ENCODE results near the gene JARID2. TPM values are rescaled to one million over a fixed set of nuclear protein-coding genes. Genes with fewer than 3 reads are reported as not detected.
A peak's percentile ranks its signal among the peaks of the same experiment; 100 is the strongest.

JARID2 gene
- total and polyA plus RNA-seq, 8 donors: 2.4 to 6.7 (median 3.7) TPM

DNA sequence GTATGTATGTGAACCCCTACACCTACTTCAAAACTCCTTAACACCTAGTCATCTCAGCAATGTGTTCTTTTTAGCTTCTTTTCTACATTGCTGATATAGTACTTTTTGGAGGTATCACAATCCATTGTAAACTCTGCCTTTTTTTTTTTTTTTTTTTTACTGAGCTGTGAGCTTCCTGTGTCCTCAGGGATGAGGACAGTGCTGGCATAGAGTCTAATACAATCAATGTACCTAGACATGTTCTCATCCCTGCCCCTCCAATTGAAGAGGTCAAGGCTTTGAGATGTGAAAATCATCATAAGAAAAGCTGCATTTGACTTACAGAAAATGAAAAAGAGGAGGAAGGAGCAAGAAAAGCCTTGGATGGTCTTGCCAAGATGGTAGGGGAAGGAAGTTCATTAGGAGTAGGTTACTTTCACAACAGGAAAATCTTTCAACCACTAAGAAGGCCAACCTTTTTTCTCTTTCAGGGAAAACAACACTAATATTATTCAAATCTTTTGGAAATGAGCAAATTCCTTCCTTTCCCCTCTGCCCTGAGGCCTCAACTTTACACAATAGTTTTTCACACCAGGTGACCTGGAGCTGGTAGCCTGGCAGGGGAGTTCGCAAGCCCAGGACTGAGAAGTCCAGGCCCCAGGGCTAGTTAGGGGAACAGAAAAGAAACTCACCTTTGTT lies 2.8 kb upstream of the JARID2 start:
- no peak for DNase-seq
- Histone ChIP-seq H3K9me3 (no peaks in the 10 kb centered on the region), H3K4me1 (no peaks in the 10 kb centered on the region), H3K27me3 (no peaks in the 10 kb centered on the region), H3K36me3 (no peaks in the 10 kb centered on the region), H3K4me3 (no peak overlapping the region), H3K27ac (no peak overlapping the region)
- WGBS, 2 donors: 90 to 95% methylated on average over 1 of the region's 1 CpG
- FAIRE-seq: no peak
- intact Hi-C loops (cut with DNase I): no loop called here
- TF ChIP-seq, protein P1, sequence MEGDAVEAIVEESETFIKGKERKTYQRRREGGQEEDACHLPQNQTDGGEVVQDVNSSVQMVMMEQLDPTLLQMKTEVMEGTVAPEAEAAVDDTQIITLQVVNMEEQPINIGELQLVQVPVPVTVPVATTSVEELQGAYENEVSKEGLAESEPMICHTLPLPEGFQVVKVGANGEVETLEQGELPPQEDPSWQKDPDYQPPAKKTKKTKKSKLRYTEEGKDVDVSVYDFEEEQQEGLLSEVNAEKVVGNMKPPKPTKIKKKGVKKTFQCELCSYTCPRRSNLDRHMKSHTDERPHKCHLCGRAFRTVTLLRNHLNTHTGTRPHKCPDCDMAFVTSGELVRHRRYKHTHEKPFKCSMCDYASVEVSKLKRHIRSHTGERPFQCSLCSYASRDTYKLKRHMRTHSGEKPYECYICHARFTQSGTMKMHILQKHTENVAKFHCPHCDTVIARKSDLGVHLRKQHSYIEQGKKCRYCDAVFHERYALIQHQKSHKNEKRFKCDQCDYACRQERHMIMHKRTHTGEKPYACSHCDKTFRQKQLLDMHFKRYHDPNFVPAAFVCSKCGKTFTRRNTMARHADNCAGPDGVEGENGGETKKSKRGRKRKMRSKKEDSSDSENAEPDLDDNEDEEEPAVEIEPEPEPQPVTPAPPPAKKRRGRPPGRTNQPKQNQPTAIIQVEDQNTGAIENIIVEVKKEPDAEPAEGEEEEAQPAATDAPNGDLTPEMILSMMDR (IDR thresholded peaks at IDR 0.05): no peak
- no peak for ATAC-seq

GRCh38 chr6:15243910-15244619 lies 1.8 kb upstream of the JARID2 start:
- FAIRE-seq (no peak), DNase-seq (peak in 1 of 6 donors; percentile 18), ATAC-seq (no peak)
- TF ChIP-seq, protein P1 (IDR thresholded peaks at IDR 0.05): no peak
- Histone ChIP-seq H3K9me3 (no peaks in the 10 kb centered on the region), H3K27ac (peak overlapping the region in 1 of 4 donors; percentile 95), H3K27me3 (no peaks in the 10 kb centered on the region), H3K4me1 (no peaks in the 10 kb centered on the region), H3K4me3 (peak overlapping the region in 2 of 4 donors; percentile 76 to 88), H3K36me3 (no peaks in the 10 kb centered on the region)
- intact Hi-C loops (cut with DNase I): no loop called here
- 79 to 82% methylated on average over 27 of the region's 27 CpGs for WGBS, 2 donors

- Histone ChIP-seq H3K4me1 (no peaks in the 10 kb centered on the region), H3K27ac (peak overlapping the region; percentile 80 to 97 (median 92)), H3K9me3 (no peaks in the 10 kb centered on the region), H3K4me3 (peak overlapping the region; percentile 71 to 88 (median 78)), H3K27me3 (no peaks in the 10 kb centered on the region), H3K36me3 (no peaks in the 10 kb centered on the region)
- DNase-seq (peak; percentile 75 to 91 (median 82)), ATAC-seq (peak; percentile 10 to 45 (median 18)), FAIRE-seq (no peak)
- TF ChIP-seq, protein P1 (IDR thresholded peaks at IDR 0.05): no peak
- 1% methylated on average over 73 to 92 of the region's 92 CpGs for WGBS, 2 donors
- intact Hi-C loops (cut with DNase I): no loop called here
Measured at GRCh38 chr6:15244620-15245360, 1.1 kb upstream of the JARID2 start.

DNA sequence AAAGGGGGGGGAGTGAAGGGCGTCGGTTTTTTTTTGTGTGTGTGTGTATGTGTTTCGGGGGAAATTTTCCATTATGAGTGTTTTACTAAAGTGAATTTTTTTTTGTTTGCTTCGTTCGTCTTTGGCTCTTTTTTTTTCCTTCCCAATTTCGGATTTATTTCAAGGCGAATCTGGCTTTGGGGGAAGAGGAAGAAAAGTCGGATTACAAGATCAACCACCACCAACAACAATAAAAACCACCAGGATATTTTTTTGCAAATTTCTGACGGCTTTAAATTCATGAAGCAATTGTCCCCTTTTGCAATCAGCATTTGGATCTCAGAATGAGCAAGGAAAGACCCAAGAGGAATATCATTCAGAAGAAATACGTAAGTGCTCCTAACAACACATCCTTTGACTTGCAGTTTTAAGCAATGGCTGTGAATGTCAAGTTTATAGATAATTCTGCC lies 372 bp downstream of the JARID2 start:
- no peak for DNase-seq
- TF ChIP-seq, protein P1 (IDR thresholded peaks at IDR 0.05): no peak
- no peaks in the 10 kb centered on the region for H3K9me3 ChIP-seq
- no peak for ATAC-seq
- H3K36me3 ChIP-seq: no peaks in the 10 kb centered on the region
- FAIRE-seq: no peak
- intact Hi-C loops (cut with DNase I): no loop called here
- H3K4me1 ChIP-seq: peaks cover 0 to under 1% (median 0%) of the 10 kb centered on the region in 3 donors
- peak overlapping the region; percentile 71 to 88 (median 78) for H3K4me3 ChIP-seq
- no peaks in the 10 kb centered on the region for H3K27me3 ChIP-seq
- peak overlapping the region in 3 of 4 donors; percentile 80 to 97 (median 95) for H3K27ac ChIP-seq
- 0% methylated on average over 10 of the region's 10 CpGs for WGBS, 2 donors

All from pancreas (tissue), 10 donors.